NCI-H2196 treated with DMSO at 0.1 percent for 48 hours (cell line): Measurements from ENCODE around the gene MYB.

Experiments
- DNase-seq: peaks from one replicate; lab custom pipeline; 2025; ENCODE audit not compliant: unreplicated experiment; lab: John Stamatoyannopoulos, UW

MYB gene

GRCh38 chr6:135215563-135215962 is 34.5 kb downstream of the MYB start:
- DNase-seq = no peak

GRCh38 chr6:135217663-135218062 is 36.6 kb downstream of the MYB start:
- no peak for DNase-seq

GRCh38 chr6:135219346-135219745 is 38.2 kb downstream of the MYB start:
- no peak for DNase-seq

- DNase-seq = no peak
These were observed 39.9 kb downstream of the MYB start for GRCh38 chr6:135221042-135221441.

- DNase-seq = no peak
These were observed 40.4 kb downstream of the MYB start for GRCh38 chr6:135221505-135221904.

- DNase-seq = no peak
These were observed 41.5 kb downstream of the MYB start for GRCh38 chr6:135222623-135223022.

- no peak for DNase-seq
These were observed 43.0 kb downstream of the MYB start for GRCh38 chr6:135224037-135224647.

- no peak for DNase-seq
These were observed 44.8 kb downstream of the MYB start for GRCh38 chr6:135225911-135226310.

- no peak for DNase-seq
These were observed 45.4 kb downstream of the MYB start for GRCh38 chr6:135226537-135226936.

- DNase-seq = no peak
These were observed 46.2 kb downstream of the MYB start for GRCh38 chr6:135227349-135227748.

GRCh38 chr6:135227758-135228157 is 46.6 kb downstream of the MYB start:
- no peak for DNase-seq

- no peak for DNase-seq
These were observed 47.4 kb downstream of the MYB start for GRCh38 chr6:135228486-135228885.

GRCh38 chr6:135229996-135230395 is 48.9 kb downstream of the MYB start:
- no peak for DNase-seq

- no peak for DNase-seq
These were observed 49.8 kb downstream of the MYB start for GRCh38 chr6:135230711-135231468.

GRCh38 chr6:135231469-135231844 is 50.3 kb downstream of the MYB start:
- DNase-seq = no peak

GRCh38 chr6:135233686-135234491 is 52.8 kb downstream of the MYB start:
- no peak for DNase-seq

- no peak for DNase-seq
These were observed 53.3 kb downstream of the MYB start for GRCh38 chr6:135234492-135234780.

GRCh38 chr6:135235716-135236115 is 54.6 kb downstream of the MYB start:
- no peak for DNase-seq

- DNase-seq = no peak
These were observed 55.2 kb downstream of the MYB start for GRCh38 chr6:135236319-135236718.

- no peak for DNase-seq
These were observed 55.6 kb downstream of the MYB start for GRCh38 chr6:135236732-135237131.

GRCh38 chr6:135240711-135241110 is 59.6 kb downstream of the MYB start:
- no peak for DNase-seq
